Diencephalon (tissue), 1 donor: Measurements from ENCODE around the gene PYROXD2. TPM values are rescaled to one million over a fixed set of nuclear protein-coding genes. Genes with fewer than 3 reads are reported as not detected.

Experiments
- small RNA-seq: library from RNA; depleted of rRNA; stranded (forward); fragments of <200 nt; gene quantifications from one replicate; pipeline ENCODE3, GENCODE V24; 2014
- total RNA-seq: library from RNA; depleted of rRNA; stranded (reverse); fragments of >200 nt; gene quantifications from one replicate; pipeline ENCODE4 v1.2.3, GENCODE V29; 2014

Gene PYROXD2
- total RNA-seq: 6.2 TPM

GRCh38 chr10:98414932-98415730, at the start of gene PYROXD2:
TSS of gene PYROXD2 (minus strand) at chr10:98415182. CDS start at chr10:98415135, 47 bp downstream.

GRCh38 chr10:98446661-98447221, 31.8 kb upstream of the PYROXD2 start, which contains the start of gene HPS1:
TSS of gene HPS1 (minus strand) at chr10:98446935. CDS start at chr10:98443240, 3,695 bp downstream.

Small RNA genes lying within 50 kb of the gene (small RNA-seq; reads per million reads assigned to genes)
- not detected for gene MIR4685

Other genes starting within 250 kb of the PYROXD2 start
- 0.46 TPM for gene LOXL4, start 147.0 kb downstream of the PYROXD2 start, total RNA-seq
- 24.7 TPM for gene HPS1, start 31.8 kb upstream of the PYROXD2 start, total RNA-seq